ENCODE measurements around the gene DUSP14.

DNA sequence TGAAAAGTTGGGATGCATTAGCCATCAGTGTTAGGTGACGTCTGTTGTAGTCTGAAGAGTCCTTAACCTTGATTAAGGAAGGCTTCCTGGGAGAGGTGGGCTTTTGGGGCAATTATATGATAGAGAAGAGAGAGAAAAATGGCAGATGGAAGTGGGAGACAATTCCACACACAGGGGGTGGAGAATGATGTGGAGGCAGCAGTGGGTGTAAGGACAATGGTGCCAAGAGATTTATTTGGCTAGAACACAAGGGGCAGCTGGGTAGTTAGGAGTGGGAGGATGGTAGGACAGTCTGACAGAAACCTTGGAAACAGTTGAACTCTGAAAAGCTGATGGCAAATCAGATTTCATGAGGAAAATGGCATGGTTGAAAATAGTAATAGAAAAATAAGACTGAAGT lies 10.7 kb upstream of the DUSP14 start:
- TF ChIP-seq, protein P1, sequence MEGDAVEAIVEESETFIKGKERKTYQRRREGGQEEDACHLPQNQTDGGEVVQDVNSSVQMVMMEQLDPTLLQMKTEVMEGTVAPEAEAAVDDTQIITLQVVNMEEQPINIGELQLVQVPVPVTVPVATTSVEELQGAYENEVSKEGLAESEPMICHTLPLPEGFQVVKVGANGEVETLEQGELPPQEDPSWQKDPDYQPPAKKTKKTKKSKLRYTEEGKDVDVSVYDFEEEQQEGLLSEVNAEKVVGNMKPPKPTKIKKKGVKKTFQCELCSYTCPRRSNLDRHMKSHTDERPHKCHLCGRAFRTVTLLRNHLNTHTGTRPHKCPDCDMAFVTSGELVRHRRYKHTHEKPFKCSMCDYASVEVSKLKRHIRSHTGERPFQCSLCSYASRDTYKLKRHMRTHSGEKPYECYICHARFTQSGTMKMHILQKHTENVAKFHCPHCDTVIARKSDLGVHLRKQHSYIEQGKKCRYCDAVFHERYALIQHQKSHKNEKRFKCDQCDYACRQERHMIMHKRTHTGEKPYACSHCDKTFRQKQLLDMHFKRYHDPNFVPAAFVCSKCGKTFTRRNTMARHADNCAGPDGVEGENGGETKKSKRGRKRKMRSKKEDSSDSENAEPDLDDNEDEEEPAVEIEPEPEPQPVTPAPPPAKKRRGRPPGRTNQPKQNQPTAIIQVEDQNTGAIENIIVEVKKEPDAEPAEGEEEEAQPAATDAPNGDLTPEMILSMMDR (IDR thresholded peaks at IDR 0.05 in 8 of 11, conservative IDR thresholded peaks at IDR 0.05 in 3 of 11), result no peak
- TF ChIP-seq POLR2A (IDR thresholded peaks at IDR 0.05) (no peak), POLR2AphosphoS5 (IDR thresholded peaks at IDR 0.05) (no peak)

Data from spleen (tissue), 7 donors.